ENCODE measurements around the gene CLIP1. TPM values are rescaled to one million over a fixed set of nuclear protein-coding genes. Genes with fewer than 3 reads are reported as not detected.
"Not testable (repeated sequence)": the region's sequence is repeated elsewhere in the genome, so short reads cannot be mapped to it uniquely, and the experiment has no call there.

The CLIP1 gene
- total and polyA plus RNA-seq, 4 experiments from 2014 or later = 5.9 to 65.7 (median 49.1) TPM

GRCh38 chr12:122437656-122438121 is 15.2 kb upstream of the CLIP1 start:
- H3K4me1 Mint-ChIP-seq = no peaks in the 10 kb centered on the region
- H3K27ac Mint-ChIP-seq = peak overlapping the region in 1 of 7 donors; percentile 24

GRCh38 chr12:122435186-122435585 is 12.7 kb upstream of the CLIP1 start:
- CTCF ChIA-PET (ENCODE audit: partially characterized antibody) = interaction anchor here (1.3 to 1.6 kb wide), 2 partner anchors 35 to 36 kb away, joined by 4 to 6 read pairs; no protein-coding TSS in a partner anchor
- no peaks in the 10 kb centered on the region for H3K4me1 Mint-ChIP-seq
- no peaks in the 10 kb centered on the region for H3K27me3 Mint-ChIP-seq
- no peak overlapping the region for H3K4me3 ChIP-seq (ENCODE audit: low read length in 2 of 2)
- H3K4me1 ChIP-seq (ENCODE audit: insufficient read depth, low read length) = no peaks in the 10 kb centered on the region
- H3K27ac Mint-ChIP-seq = no peak overlapping the region
- intact Hi-C loops (cut with micrococcal nuclease) = no loop called here
- no peaks in the 10 kb centered on the region for H3K36me3 Mint-ChIP-seq
- H3K9me3 ChIP-seq (ENCODE audit: control insufficient read depth in 1 of 2, low read length in 2 of 2) = no peaks in the 10 kb centered on the region
- POLR2A ChIA-PET (ENCODE audit: partially characterized antibody) = no interaction called here
- H3K9me3 Mint-ChIP-seq = no peaks in the 10 kb centered on the region
- DNase-seq = no peak
- H3K27me3 ChIP-seq (ENCODE audit: insufficient read depth, low read length) = no peaks in the 10 kb centered on the region
- no peak overlapping the region for H3K27ac ChIP-seq (ENCODE audit: low read depth, low read length)
- no peak overlapping the region for H3K4me3 Mint-ChIP-seq
- H3K36me3 ChIP-seq (ENCODE audit: insufficient read depth, low read length) = no peaks in the 10 kb centered on the region

More at GRCh38 chr12:122437656-122438121, 15.2 kb upstream of the CLIP1 start:
- Mint-ChIP-seq H3K27me3 (no peaks in the 10 kb centered on the region), H3K36me3 (no peaks in the 10 kb centered on the region), H3K9me3 (no peaks in the 10 kb centered on the region), H3K4me3 (no peak overlapping the region)
- Histone ChIP-seq H3K36me3 (ENCODE audit: insufficient read depth, low read length) (no peaks in the 10 kb centered on the region), H3K4me1 (ENCODE audit: insufficient read depth, low read length) (no peaks in the 10 kb centered on the region), H3K9me3 (ENCODE audit: control insufficient read depth in 1 of 2, low read length in 2 of 2) (no peaks in the 10 kb centered on the region), H3K27me3 (ENCODE audit: insufficient read depth, low read length) (no peaks in the 10 kb centered on the region), H3K27ac (ENCODE audit: low read depth, low read length) (no peak overlapping the region), H3K4me3 (ENCODE audit: low read length in 2 of 2) (no peak overlapping the region)
- ChIA-PET CTCF (ENCODE audit: partially characterized antibody) (interaction anchor here (0.5 to 2.0 kb wide), 2 partner anchors 11 to 38 kb away, joined by 3 to 7 read pairs; no protein-coding TSS in a partner anchor), POLR2A (ENCODE audit: partially characterized antibody) (no interaction called here)
- no peak for DNase-seq
- intact Hi-C loops (cut with micrococcal nuclease) = no loop called here

- H3K27me3 Mint-ChIP-seq; H3K4me3 ChIP-seq (ENCODE audit: low read length in 2 of 2); H3K4me1 Mint-ChIP-seq; H3K4me1 ChIP-seq (ENCODE audit: insufficient read depth, low read length); POLR2A ChIA-PET (ENCODE audit: partially characterized antibody); H3K9me3 ChIP-seq (ENCODE audit: control insufficient read depth in 1 of 2, low read length in 2 of 2); intact Hi-C loops (cut with micrococcal nuclease); H3K36me3 Mint-ChIP-seq; H3K27ac ChIP-seq (ENCODE audit: low read depth, low read length); H3K36me3 ChIP-seq (ENCODE audit: insufficient read depth, low read length); DNase-seq; H3K4me3 Mint-ChIP-seq; H3K27ac Mint-ChIP-seq; H3K27me3 ChIP-seq (ENCODE audit: insufficient read depth, low read length); H3K9me3 Mint-ChIP-seq: not testable (repeated sequence)
- CTCF ChIA-PET (ENCODE audit: partially characterized antibody) = interaction anchor here (1.1 kb wide), 1 partner anchor 29 kb away, joined by 4 read pairs; no protein-coding TSS in a partner anchor
Observed at GRCh38 chr12:122429043-122429442, 6.6 kb upstream of the CLIP1 start.

- no peaks in the 10 kb centered on the region for H3K27me3 Mint-ChIP-seq
- Histone ChIP-seq H3K4me3 (ENCODE audit: low read length in 2 of 2) (no peak overlapping the region), H3K27ac (ENCODE audit: low read depth, low read length) (no peak overlapping the region), H3K27me3 (ENCODE audit: insufficient read depth, low read length) (no peaks in the 10 kb centered on the region), H3K4me1 (ENCODE audit: insufficient read depth, low read length) (peaks cover 11% of the 10 kb centered on the region), H3K9me3 (ENCODE audit: control insufficient read depth in 1 of 2, low read length in 2 of 2) (no peaks in the 10 kb centered on the region), H3K36me3 (ENCODE audit: insufficient read depth, low read length) (no peaks in the 10 kb centered on the region)
- H3K9me3 Mint-ChIP-seq = no peaks in the 10 kb centered on the region
- no peak for DNase-seq
- ChIA-PET POLR2A (ENCODE audit: partially characterized antibody) (no interaction called here), CTCF (ENCODE audit: partially characterized antibody) (interaction anchor here (1.0 to 6.0 kb wide), 3 partner anchors 28 to 85 kb away, joined by 3 to 23 read pairs (median 9); no protein-coding TSS in a partner anchor)
- peaks cover 5 to 12% (median 9%) of the 10 kb centered on the region in 4 donors for H3K4me1 Mint-ChIP-seq
- H3K36me3 Mint-ChIP-seq = peaks cover 0 to 6% of the 10 kb centered on the region in 2 donors
- intact Hi-C loops (cut with micrococcal nuclease) = no loop called here
- H3K27ac Mint-ChIP-seq = no peak overlapping the region
- no peak overlapping the region for H3K4me3 Mint-ChIP-seq
Observed at GRCh38 chr12:122427403-122427802, 4.9 kb upstream of the CLIP1 start.

GRCh38 chr12:122423258-122424165 is 1.0 kb upstream of the CLIP1 start:
- no peaks in the 10 kb centered on the region for H3K9me3 ChIP-seq (ENCODE audit: control insufficient read depth in 1 of 2, low read length in 2 of 2)
- H3K36me3 ChIP-seq (ENCODE audit: insufficient read depth, low read length) = no peaks in the 10 kb centered on the region
- DNase-seq = peak in 1 of 5 donors; percentile 2
- intact Hi-C loops (cut with micrococcal nuclease) = no loop called here
- peak overlapping the region; percentile 43 for H3K27ac ChIP-seq (ENCODE audit: low read depth, low read length)
- peak overlapping the region; percentile 53 to 67 for H3K4me3 ChIP-seq (ENCODE audit: low read length in 2 of 2)
- Mint-ChIP-seq H3K27me3 (no peaks in the 10 kb centered on the region), H3K4me1 (peaks cover 15 to 31% (median 23%) of the 10 kb centered on the region in 4 donors), H3K27ac (peak overlapping the region; percentile 41 to 93 (median 91)), H3K4me3 (peak overlapping the region; percentile 88 to 92 (median 90)), H3K36me3 (peaks cover 0 to 10% of the 10 kb centered on the region in 2 donors), H3K9me3 (no peaks in the 10 kb centered on the region)
- ChIA-PET CTCF (ENCODE audit: partially characterized antibody) (interaction anchor here (0.6 to 6.0 kb wide), 3 partner anchors 24 to 1295 kb away, joined by 3 to 23 read pairs (median 10); no protein-coding TSS in a partner anchor), POLR2A (ENCODE audit: partially characterized antibody) (interaction anchor here (0.7 to 4.6 kb wide), 6 partner anchors 11 to 103 kb away, joined by 3 to 32 read pairs (median 5); partner anchors contain the start of genes KNTC1 and RSRC2)
- H3K4me1 ChIP-seq (ENCODE audit: insufficient read depth, low read length) = peaks cover 36% of the 10 kb centered on the region
- no peaks in the 10 kb centered on the region for H3K27me3 ChIP-seq (ENCODE audit: insufficient read depth, low read length)

- Histone ChIP-seq H3K9me3 (ENCODE audit: control insufficient read depth in 1 of 2, low read length in 2 of 2) (no peaks in the 10 kb centered on the region), H3K36me3 (ENCODE audit: insufficient read depth, low read length) (no peaks in the 10 kb centered on the region), H3K27me3 (ENCODE audit: insufficient read depth, low read length) (no peaks in the 10 kb centered on the region), H3K4me1 (ENCODE audit: insufficient read depth, low read length) (peaks cover 43% of the 10 kb centered on the region), H3K4me3 (ENCODE audit: low read length in 2 of 2) (peak overlapping the region; percentile 53 to 67), H3K27ac (ENCODE audit: low read depth, low read length) (peak overlapping the region; percentile 43)
- peak overlapping the region; percentile 47 to 93 (median 91) for H3K27ac Mint-ChIP-seq
- DNase-seq = peak in 3 of 5 donors; percentile 14 to 18 (median 15)
- H3K4me3 Mint-ChIP-seq = peak overlapping the region; percentile 88 to 92 (median 90)
- peaks cover 20 to 37% (median 29%) of the 10 kb centered on the region in 4 donors for H3K4me1 Mint-ChIP-seq
- ChIA-PET CTCF (ENCODE audit: partially characterized antibody) (interaction anchor here (0.6 to 6.0 kb wide), 8 partner anchors 11 to 1295 kb away, joined by 3 to 28 read pairs (median 8); no protein-coding TSS in a partner anchor), POLR2A (ENCODE audit: partially characterized antibody) (interaction anchor here (0.8 to 4.6 kb wide), 11 partner anchors 10 to 104 kb away, joined by 3 to 32 read pairs (median 5); partner anchors contain the start of genes KNTC1, RSRC2 and ZCCHC8)
- H3K36me3 Mint-ChIP-seq = peaks cover 0 to 10% of the 10 kb centered on the region in 2 donors
- no peaks in the 10 kb centered on the region for H3K27me3 Mint-ChIP-seq
- intact Hi-C loops (cut with micrococcal nuclease) = loop anchor here (1.0 kb wide), 1 partner anchor 49 kb away; no protein-coding TSS in a partner anchor
- no peaks in the 10 kb centered on the region for H3K9me3 Mint-ChIP-seq
Observed at GRCh38 chr12:122422730-122423257, 325 bp upstream of the CLIP1 start.

Data from CD4-positive, alpha-beta memory T cell (primary cell).